Measurements from ENCODE around the gene ADCY4. TPM values are rescaled to one million over a fixed set of nuclear protein-coding genes. Genes with fewer than 3 reads are reported as not detected.
A peak's percentile ranks its signal among the peaks of the same experiment; 100 is the strongest.

The ADCY4 gene
- total and polyA plus RNA-seq, 10 of the 15 experiments (the other 5 are each of a cell fraction or from before 2014, with no cell fraction given) = 0.05 to 0.87 (median 0.21) TPM; not detected in 1

- peak; percentile 40; the same call in 1 of the 2 replicates for TF ChIP-seq HDGF (IDR thresholded peaks at IDR 0.05)
- no peak for TF ChIP-seq STAT1 (conservative IDR thresholded peaks at IDR 0.05)
- no peak for TF ChIP-seq GABPA (IDR thresholded peaks at IDR 0.05; ENCODE audit: low read depth)
- TF ChIP-seq RBBP5 (conservative IDR thresholded peaks at IDR 0.05) = no peak
- TF ChIP-seq ESRRA (IDR thresholded peaks at IDR 0.05; ENCODE audit: low read length) = peak; percentile 67; the same call in 1 of the 2 replicates
- no peak for TF ChIP-seq CBFB (IDR thresholded peaks at IDR 0.05; ENCODE audit: low read depth)
- TF ChIP-seq, protein P1, sequence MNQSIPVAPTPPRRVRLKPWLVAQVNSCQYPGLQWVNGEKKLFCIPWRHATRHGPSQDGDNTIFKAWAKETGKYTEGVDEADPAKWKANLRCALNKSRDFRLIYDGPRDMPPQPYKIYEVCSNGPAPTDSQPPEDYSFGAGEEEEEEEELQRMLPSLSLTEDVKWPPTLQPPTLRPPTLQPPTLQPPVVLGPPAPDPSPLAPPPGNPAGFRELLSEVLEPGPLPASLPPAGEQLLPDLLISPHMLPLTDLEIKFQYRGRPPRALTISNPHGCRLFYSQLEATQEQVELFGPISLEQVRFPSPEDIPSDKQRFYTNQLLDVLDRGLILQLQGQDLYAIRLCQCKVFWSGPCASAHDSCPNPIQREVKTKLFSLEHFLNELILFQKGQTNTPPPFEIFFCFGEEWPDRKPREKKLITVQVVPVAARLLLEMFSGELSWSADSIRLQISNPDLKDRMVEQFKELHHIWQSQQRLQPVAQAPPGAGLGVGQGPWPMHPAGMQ (IDR thresholded peaks at IDR 0.05; ENCODE audit: borderline replicate concordance) = no peak
- TF ChIP-seq FOXM1 (IDR thresholded peaks at IDR 0.05; ENCODE audit: low read depth, low read length) = peak; percentile 66
- TF ChIP-seq CTCF (IDR thresholded peaks at IDR 0.05 in 2 of 3, conservative IDR thresholded peaks at IDR 0.05 in 1 of 3; ENCODE audit: control insufficient read depth in 2 of 3, extremely low read depth in 1 of 3, insufficient read depth in 1 of 3, low read depth in 3 of 3, low read length in 3 of 3) = peak; percentile 77 to 91 (median 80); a peak in 5 of 6 replicates
- TF ChIP-seq, protein P2, sequence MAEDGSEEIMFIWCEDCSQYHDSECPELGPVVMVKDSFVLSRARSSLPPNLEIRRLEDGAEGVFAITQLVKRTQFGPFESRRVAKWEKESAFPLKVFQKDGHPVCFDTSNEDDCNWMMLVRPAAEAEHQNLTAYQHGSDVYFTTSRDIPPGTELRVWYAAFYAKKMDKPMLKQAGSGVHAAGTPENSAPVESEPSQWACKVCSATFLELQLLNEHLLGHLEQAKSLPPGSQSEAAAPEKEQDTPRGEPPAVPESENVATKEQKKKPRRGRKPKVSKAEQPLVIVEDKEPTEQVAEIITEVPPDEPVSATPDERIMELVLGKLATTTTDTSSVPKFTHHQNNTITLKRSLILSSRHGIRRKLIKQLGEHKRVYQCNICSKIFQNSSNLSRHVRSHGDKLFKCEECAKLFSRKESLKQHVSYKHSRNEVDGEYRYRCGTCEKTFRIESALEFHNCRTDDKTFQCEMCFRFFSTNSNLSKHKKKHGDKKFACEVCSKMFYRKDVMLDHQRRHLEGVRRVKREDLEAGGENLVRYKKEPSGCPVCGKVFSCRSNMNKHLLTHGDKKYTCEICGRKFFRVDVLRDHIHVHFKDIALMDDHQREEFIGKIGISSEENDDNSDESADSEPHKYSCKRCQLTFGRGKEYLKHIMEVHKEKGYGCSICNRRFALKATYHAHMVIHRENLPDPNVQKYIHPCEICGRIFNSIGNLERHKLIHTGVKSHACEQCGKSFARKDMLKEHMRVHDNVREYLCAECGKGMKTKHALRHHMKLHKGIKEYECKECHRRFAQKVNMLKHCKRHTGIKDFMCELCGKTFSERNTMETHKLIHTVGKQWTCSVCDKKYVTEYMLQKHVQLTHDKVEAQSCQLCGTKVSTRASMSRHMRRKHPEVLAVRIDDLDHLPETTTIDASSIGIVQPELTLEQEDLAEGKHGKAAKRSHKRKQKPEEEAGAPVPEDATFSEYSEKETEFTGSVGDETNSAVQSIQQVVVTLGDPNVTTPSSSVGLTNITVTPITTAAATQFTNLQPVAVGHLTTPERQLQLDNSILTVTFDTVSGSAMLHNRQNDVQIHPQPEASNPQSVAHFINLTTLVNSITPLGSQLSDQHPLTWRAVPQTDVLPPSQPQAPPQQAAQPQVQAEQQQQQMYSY (CRISPR knock-in tag; IDR thresholded peaks at IDR 0.05) = no peak
- TF ChIP-seq ELK1 (IDR thresholded peaks at IDR 0.05; ENCODE audit: low read depth, low read length) = no peak
- 0 out of 3 replicates have a peak, but pooled peaks have one; percentile 54 for TF ChIP-seq POU2F2 (IDR thresholded peaks at IDR 0.05; ENCODE audit: borderline replicate concordance, low read depth, low read length)
- TF ChIP-seq E4F1 (IDR thresholded peaks at IDR 0.05; ENCODE audit: borderline replicate concordance, partially characterized antibody) = no peak
- TF ChIP-seq, protein P3, sequence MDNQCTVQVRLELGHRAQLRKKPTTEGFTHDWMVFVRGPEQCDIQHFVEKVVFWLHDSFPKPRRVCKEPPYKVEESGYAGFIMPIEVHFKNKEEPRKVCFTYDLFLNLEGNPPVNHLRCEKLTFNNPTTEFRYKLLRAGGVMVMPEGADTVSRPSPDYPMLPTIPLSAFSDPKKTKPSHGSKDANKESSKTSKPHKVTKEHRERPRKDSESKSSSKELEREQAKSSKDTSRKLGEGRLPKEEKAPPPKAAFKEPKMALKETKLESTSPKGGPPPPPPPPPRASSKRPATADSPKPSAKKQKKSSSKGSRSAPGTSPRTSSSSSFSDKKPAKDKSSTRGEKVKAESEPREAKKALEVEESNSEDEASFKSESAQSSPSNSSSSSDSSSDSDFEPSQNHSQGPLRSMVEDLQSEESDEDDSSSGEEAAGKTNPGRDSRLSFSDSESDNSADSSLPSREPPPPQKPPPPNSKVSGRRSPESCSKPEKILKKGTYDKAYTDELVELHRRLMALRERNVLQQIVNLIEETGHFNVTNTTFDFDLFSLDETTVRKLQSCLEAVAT (IDR thresholded peaks at IDR 0.05) = no peak
- 0 out of 2 replicates have a peak, but pooled peaks have one; percentile 41 for TF ChIP-seq BCL11A (IDR thresholded peaks at IDR 0.05; ENCODE audit: low read depth, low read length)
- TF ChIP-seq MAX (IDR thresholded peaks at IDR 0.05; ENCODE audit: low read depth, low read length) = peak; percentile 63
Observed at GRCh38 chr14:24296341-24297157, 38.3 kb downstream of the ADCY4 start (continued).
